ENCODE measurements around the gene FOCAD.

DNA sequence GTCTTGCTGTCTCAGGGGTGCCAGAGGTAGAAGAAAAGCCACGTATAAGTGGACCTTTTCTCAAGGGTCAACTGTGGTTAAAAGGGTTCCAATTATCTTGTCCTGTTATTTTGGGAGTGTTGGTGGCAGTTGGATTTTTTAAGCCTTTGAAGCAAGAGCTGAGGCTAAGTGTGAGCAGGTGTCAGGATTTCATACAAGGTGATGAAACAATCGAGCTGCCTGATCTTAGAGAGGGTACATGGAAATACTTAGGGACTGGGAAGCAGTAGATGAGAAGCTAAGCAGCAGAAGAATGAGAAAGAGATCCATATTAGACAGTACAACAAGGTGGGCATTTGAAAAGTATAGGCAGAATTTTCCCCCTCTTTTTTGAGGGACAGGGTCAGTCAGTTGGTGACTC, 23.6 kb downstream of the FOCAD start:
- TF ChIP-seq CTCF (conservative IDR thresholded peaks at IDR 0.05) (no peak), EZH2 (IDR thresholded peaks at IDR 0.05; ENCODE audit: low read depth) (no peak)
